ENCODE measurements around the gene CHEK1.
A peak's percentile ranks its signal among the peaks of the same experiment; 100 is the strongest.

Gene CHEK1

GRCh38 chr11:125671561-125671960 lies 46.6 kb downstream of the CHEK1 start:
- Histone ChIP-seq H3K36me3 (ENCODE audit: control insufficient read depth, insufficient read depth, low read length) (peaks cover under 1% of the 10 kb centered on the region; the same call in 1 of the 2 replicates), H3K4me3 (replicated peaks; ENCODE audit: low read depth, low read length) (no peak overlapping the region), H3K27me3 (replicated peaks; ENCODE audit: control insufficient read depth, insufficient read depth, low read length) (no peaks in the 10 kb centered on the region)
- DNase-seq (ENCODE audit: extremely low read depth, insufficient read length): no peak
- no peak for TF ChIP-seq CTCF (IDR thresholded peaks at IDR 0.05; ENCODE audit: insufficient read depth, low read length, poor library complexity, severe bottlenecking)

- no peak for DNase-seq (ENCODE audit: extremely low read depth, insufficient read length)
- H3K36me3 ChIP-seq (ENCODE audit: control insufficient read depth, insufficient read depth, low read length): peaks cover 9% of the 10 kb centered on the region
- TF ChIP-seq CTCF (IDR thresholded peaks at IDR 0.05; ENCODE audit: insufficient read depth, low read length, poor library complexity, severe bottlenecking): no peak
- no peak overlapping the region for H3K4me3 ChIP-seq (replicated peaks; ENCODE audit: low read depth, low read length)
- H3K27me3 ChIP-seq (replicated peaks; ENCODE audit: control insufficient read depth, insufficient read depth, low read length): no peaks in the 10 kb centered on the region
Observed at GRCh38 chr11:125674210-125674609, 49.2 kb downstream of the CHEK1 start.

GRCh38 chr11:125675196-125675595 lies 50.2 kb downstream of the CHEK1 start:
- no peak for DNase-seq (ENCODE audit: extremely low read depth, insufficient read length)
- H3K36me3 ChIP-seq (ENCODE audit: control insufficient read depth, insufficient read depth, low read length): peaks cover 9% of the 10 kb centered on the region
- H3K27me3 ChIP-seq (replicated peaks; ENCODE audit: control insufficient read depth, insufficient read depth, low read length): no peaks in the 10 kb centered on the region
- no peak for TF ChIP-seq CTCF (IDR thresholded peaks at IDR 0.05; ENCODE audit: insufficient read depth, low read length, poor library complexity, severe bottlenecking)
- no peak overlapping the region for H3K4me3 ChIP-seq (replicated peaks; ENCODE audit: low read depth, low read length)

- peak; percentile 13 for TF ChIP-seq CTCF (IDR thresholded peaks at IDR 0.05; ENCODE audit: insufficient read depth, low read length, poor library complexity, severe bottlenecking)
- Histone ChIP-seq H3K36me3 (ENCODE audit: control insufficient read depth, insufficient read depth, low read length) (peaks cover 9% of the 10 kb centered on the region), H3K4me3 (replicated peaks; ENCODE audit: low read depth, low read length) (no peak overlapping the region), H3K27me3 (replicated peaks; ENCODE audit: control insufficient read depth, insufficient read depth, low read length) (no peaks in the 10 kb centered on the region)
- DNase-seq (ENCODE audit: extremely low read depth, insufficient read length): no peak
Observed at GRCh38 chr11:125679397-125679796, 54.4 kb downstream of the CHEK1 start.

- Histone ChIP-seq H3K36me3 (ENCODE audit: control insufficient read depth, insufficient read depth, low read length) (peaks cover 9% of the 10 kb centered on the region), H3K27me3 (replicated peaks; ENCODE audit: control insufficient read depth, insufficient read depth, low read length) (no peaks in the 10 kb centered on the region), H3K4me3 (replicated peaks; ENCODE audit: low read depth, low read length) (no peak overlapping the region)
- DNase-seq (ENCODE audit: extremely low read depth, insufficient read length): no peak
- no peak for TF ChIP-seq CTCF (IDR thresholded peaks at IDR 0.05; ENCODE audit: insufficient read depth, low read length, poor library complexity, severe bottlenecking)
Observed at GRCh38 chr11:125679837-125680236, 54.9 kb downstream of the CHEK1 start.

GRCh38 chr11:125680747-125681146 lies 55.8 kb downstream of the CHEK1 start, which contains the start of gene ACRV1:
ACRV1 (minus strand) TSS chr11:125680847; CDS start chr11:125680780, 67 bp downstream.
- no peak for TF ChIP-seq CTCF (IDR thresholded peaks at IDR 0.05; ENCODE audit: insufficient read depth, low read length, poor library complexity, severe bottlenecking)
- H3K4me3 ChIP-seq (replicated peaks; ENCODE audit: low read depth, low read length): no peak within 1 kb of the TSS
- no peak for DNase-seq (ENCODE audit: extremely low read depth, insufficient read length)
- peaks cover 9% of the 10 kb centered on the region for H3K36me3 ChIP-seq (ENCODE audit: control insufficient read depth, insufficient read depth, low read length)
- no peaks in the 10 kb centered on the region for H3K27me3 ChIP-seq (replicated peaks; ENCODE audit: control insufficient read depth, insufficient read depth, low read length)

All from GM06990 (cell line).